ENCODE results near the gene CD164L2. TPM values are rescaled to one million over a fixed set of nuclear protein-coding genes. Genes with fewer than 3 reads are reported as not detected.
"Not testable (repeated sequence)": the region's sequence is repeated elsewhere in the genome, so short reads cannot be mapped to it uniquely, and the experiment has no call there.

The CD164L2 gene
- total RNA-seq (not detected), total RNA-seq (0 reads per million in 2 donors)

GRCh38 chr1:27383039-27383605 lies at the start of gene CD164L2:
CD164L2 (minus strand) TSS chr1:27383333; CDS start chr1:27383239, 94 bp downstream.
- no peak within 1 kb of the TSS for H3K4me3 Mint-ChIP-seq
- H3K27me3 Mint-ChIP-seq, result peaks cover 6% of the 10 kb centered on the region
- no peak within 1 kb of the TSS for H3K27ac Mint-ChIP-seq
- H3K9me3 ChIP-seq (ENCODE audit: control insufficient read depth, low read length, poor library complexity, severe bottlenecking), result no peaks in the 10 kb centered on the region
- H3K36me3 Mint-ChIP-seq (ENCODE audit: low read depth), result no peaks in the 10 kb centered on the region
- peaks cover 6% of the 10 kb centered on the region for H3K4me1 Mint-ChIP-seq
- peak; percentile 44 to 55 (median 51) for DNase-seq
- peak; percentile 88 for ATAC-seq

- Mint-ChIP-seq H3K4me1 (peaks cover 57% of the 10 kb centered on the region), H3K27ac (peak overlapping the region; percentile 90)
- not testable (repeated sequence) for H3K27me3 Mint-ChIP-seq; H3K4me3 Mint-ChIP-seq; ATAC-seq; H3K9me3 ChIP-seq (ENCODE audit: control insufficient read depth, low read length, poor library complexity, severe bottlenecking); DNase-seq; H3K36me3 Mint-ChIP-seq (ENCODE audit: low read depth)
Measured at GRCh38 chr1:27432725-27433124, 49.6 kb upstream of the CD164L2 start.

GRCh38 chr1:27431601-27431940 lies 48.4 kb upstream of the CD164L2 start:
- H3K27me3 Mint-ChIP-seq, result no peaks in the 10 kb centered on the region
- DNase-seq, result no peak
- no peaks in the 10 kb centered on the region for H3K9me3 ChIP-seq (ENCODE audit: control insufficient read depth, low read length, poor library complexity, severe bottlenecking)
- no peak for ATAC-seq
- no peak overlapping the region for H3K4me3 Mint-ChIP-seq
- peaks cover 55% of the 10 kb centered on the region for H3K4me1 Mint-ChIP-seq
- H3K36me3 Mint-ChIP-seq (ENCODE audit: low read depth), result no peaks in the 10 kb centered on the region
- H3K27ac Mint-ChIP-seq, result peak overlapping the region; percentile 90

GRCh38 chr1:27430903-27431600 lies 47.9 kb upstream of the CD164L2 start:
- peak overlapping the region; percentile 90 for H3K27ac Mint-ChIP-seq
- no peak for DNase-seq
- H3K27me3 Mint-ChIP-seq, result no peaks in the 10 kb centered on the region
- peak; percentile 77 for ATAC-seq
- H3K9me3 ChIP-seq (ENCODE audit: control insufficient read depth, low read length, poor library complexity, severe bottlenecking), result no peaks in the 10 kb centered on the region
- H3K4me1 Mint-ChIP-seq, result peaks cover 53% of the 10 kb centered on the region
- H3K36me3 Mint-ChIP-seq (ENCODE audit: low read depth), result no peaks in the 10 kb centered on the region
- peak overlapping the region; percentile 70 for H3K4me3 Mint-ChIP-seq

- H3K27ac Mint-ChIP-seq, result peak overlapping the region; percentile 90
- H3K9me3 ChIP-seq (ENCODE audit: control insufficient read depth, low read length, poor library complexity, severe bottlenecking), result no peaks in the 10 kb centered on the region
- peak overlapping the region; percentile 85 for H3K4me3 Mint-ChIP-seq
- H3K27me3 Mint-ChIP-seq, result no peaks in the 10 kb centered on the region
- peaks cover 50% of the 10 kb centered on the region for H3K4me1 Mint-ChIP-seq
- DNase-seq (no peak), ATAC-seq (no peak)
- H3K36me3 Mint-ChIP-seq (ENCODE audit: low read depth), result no peaks in the 10 kb centered on the region
Measured at GRCh38 chr1:27429029-27429425, 45.9 kb upstream of the CD164L2 start.

- ATAC-seq (peak; percentile 33), DNase-seq (no peak)
- Mint-ChIP-seq H3K36me3 (ENCODE audit: low read depth) (no peaks in the 10 kb centered on the region), H3K27ac (peak overlapping the region; percentile 90), H3K4me1 (peaks cover 46% of the 10 kb centered on the region), H3K4me3 (peak overlapping the region; percentile 85), H3K27me3 (no peaks in the 10 kb centered on the region)
- H3K9me3 ChIP-seq (ENCODE audit: control insufficient read depth, low read length, poor library complexity, severe bottlenecking), result no peaks in the 10 kb centered on the region
Measured at GRCh38 chr1:27428316-27429028, 45.3 kb upstream of the CD164L2 start.

- DNase-seq, result no peak
- H3K27ac Mint-ChIP-seq, result peak overlapping the region; percentile 90
- H3K4me1 Mint-ChIP-seq, result peaks cover 42% of the 10 kb centered on the region
- no peak for ATAC-seq
- no peaks in the 10 kb centered on the region for H3K9me3 ChIP-seq (ENCODE audit: control insufficient read depth, low read length, poor library complexity, severe bottlenecking)
- H3K27me3 Mint-ChIP-seq, result no peaks in the 10 kb centered on the region
- H3K36me3 Mint-ChIP-seq (ENCODE audit: low read depth), result no peaks in the 10 kb centered on the region
- peak overlapping the region; percentile 85 for H3K4me3 Mint-ChIP-seq
Measured at GRCh38 chr1:27427816-27428315, 44.7 kb upstream of the CD164L2 start.

GRCh38 chr1:27427329-27427728 lies 44.2 kb upstream of the CD164L2 start:
- H3K9me3 ChIP-seq (ENCODE audit: control insufficient read depth, low read length, poor library complexity, severe bottlenecking), result no peaks in the 10 kb centered on the region
- DNase-seq (no peak), ATAC-seq (no peak)
- Mint-ChIP-seq H3K4me1 (peaks cover 44% of the 10 kb centered on the region), H3K4me3 (no peak overlapping the region), H3K36me3 (ENCODE audit: low read depth) (no peaks in the 10 kb centered on the region), H3K27me3 (no peaks in the 10 kb centered on the region), H3K27ac (peak overlapping the region; percentile 90)

GRCh38 chr1:27423709-27424108 lies 40.6 kb upstream of the CD164L2 start:
- no peak for ATAC-seq
- Mint-ChIP-seq H3K36me3 (ENCODE audit: low read depth) (no peaks in the 10 kb centered on the region), H3K27ac (peak overlapping the region; percentile 77), H3K4me3 (no peak overlapping the region), H3K4me1 (peaks cover 34% of the 10 kb centered on the region), H3K27me3 (no peaks in the 10 kb centered on the region)
- no peak for DNase-seq
- no peaks in the 10 kb centered on the region for H3K9me3 ChIP-seq (ENCODE audit: control insufficient read depth, low read length, poor library complexity, severe bottlenecking)

- no peaks in the 10 kb centered on the region for H3K9me3 ChIP-seq (ENCODE audit: control insufficient read depth, low read length, poor library complexity, severe bottlenecking)
- Mint-ChIP-seq H3K27me3 (no peaks in the 10 kb centered on the region), H3K4me1 (peaks cover 22% of the 10 kb centered on the region), H3K27ac (peak overlapping the region; percentile 89), H3K4me3 (peak overlapping the region; percentile 52), H3K36me3 (ENCODE audit: low read depth) (peaks cover 4% of the 10 kb centered on the region)
- ATAC-seq (peak; percentile 77), DNase-seq (no peak)
Measured at GRCh38 chr1:27418326-27419185, 35.4 kb upstream of the CD164L2 start.

- Mint-ChIP-seq H3K4me1 (peaks cover 20% of the 10 kb centered on the region), H3K36me3 (ENCODE audit: low read depth) (peaks cover 4% of the 10 kb centered on the region), H3K27ac (peak overlapping the region; percentile 89), H3K27me3 (no peaks in the 10 kb centered on the region), H3K4me3 (no peak overlapping the region)
- H3K9me3 ChIP-seq (ENCODE audit: control insufficient read depth, low read length, poor library complexity, severe bottlenecking), result no peaks in the 10 kb centered on the region
- ATAC-seq, result no peak
- no peak for DNase-seq
Measured at GRCh38 chr1:27417713-27418112, 34.6 kb upstream of the CD164L2 start.

GRCh38 chr1:27416387-27417111 lies 33.4 kb upstream of the CD164L2 start:
- H3K4me1 Mint-ChIP-seq, result peaks cover 16% of the 10 kb centered on the region
- DNase-seq (no peak), ATAC-seq (peak; percentile 75)
- H3K27ac Mint-ChIP-seq, result peak overlapping the region; percentile 68
- peaks cover 4% of the 10 kb centered on the region for H3K36me3 Mint-ChIP-seq (ENCODE audit: low read depth)
- no peak overlapping the region for H3K4me3 Mint-ChIP-seq
- H3K9me3 ChIP-seq (ENCODE audit: control insufficient read depth, low read length, poor library complexity, severe bottlenecking), result no peaks in the 10 kb centered on the region
- H3K27me3 Mint-ChIP-seq, result no peaks in the 10 kb centered on the region

Measured in T-helper 17 cell (primary cell).